HepG2 (cell line): ENCODE results near the gene JADE2. TPM values are rescaled to one million over a fixed set of nuclear protein-coding genes. Genes with fewer than 3 reads are reported as not detected.
A peak's percentile ranks its signal among the peaks of the same experiment; 100 is the strongest.

Experiments
- ARNTL ChIP-seq: sonication (generic); formaldehyde crosslinking; IDR thresholded peaks from 2 replicates; pipeline ENCODE4 v1.4.0; 2020; ENCODE audit warnings: mild to moderate bottlenecking, missing genetic modification reagents
- CHD4 ChIP-seq: fragments of 200-600 bp; sonication (generic); IDR thresholded peaks from 2 replicates; pipeline ENCODE4 v1.7.0; 2017; ENCODE audit warnings: mild to moderate bottlenecking, low read length, borderline replicate concordance
- CREM ChIP-seq, 2 experiments: sonication (generic) in 1 of 2; formaldehyde crosslinking in 1 of 2; IDR thresholded peaks; 2 replicates each; pipeline versions ENCODE4 v1.4.0 to v1.6.1; 2016 to 2020; ENCODE audit warnings: antibody characterized with exemption in 1 of 2, mild to moderate bottlenecking in 1 of 2, missing genetic modification reagents in 1 of 2
- DMAP1 ChIP-seq: IDR thresholded peaks from 2 replicates; pipeline ENCODE4 v1.6.1; 2016
- DR1 ChIP-seq: sonication (generic); formaldehyde crosslinking; IDR thresholded peaks from 2 replicates; pipeline ENCODE4 v1.8.0; 2021; ENCODE audit warnings: mild to moderate bottlenecking, missing genetic modification reagents, inconsistent platforms
- FOXC1 ChIP-seq: sonication (generic); formaldehyde crosslinking; IDR thresholded peaks from 2 replicates; pipeline ENCODE4 v1.8.0; 2022; ENCODE audit warnings: mild to moderate bottlenecking, missing genetic modification reagents, borderline replicate concordance
- MAFF ChIP-seq: IDR thresholded peaks from 2 replicates; pipeline ENCODE4 v1.6.1; 2011; ENCODE audit warnings: low read depth, low read length, improper control_type of control experiment
- NFKB2 ChIP-seq: sonication (generic); formaldehyde crosslinking; IDR thresholded peaks from 2 replicates; pipeline ENCODE4 v1.4.0; 2020; ENCODE audit warnings: missing genetic modification reagents, borderline replicate concordance
- ONECUT2 ChIP-seq: sonication (generic); formaldehyde crosslinking; IDR thresholded peaks from 2 replicates; pipeline ENCODE4 v1.4.0; 2020; ENCODE audit warnings: missing genetic modification reagents
- SIX4 ChIP-seq: sonication (generic); formaldehyde crosslinking; IDR thresholded peaks from 2 replicates; pipeline ENCODE4 v1.4.0; 2020; ENCODE audit warnings: missing genetic modification reagents
- TAF1 ChIP-seq: sonication (generic); formaldehyde crosslinking; IDR thresholded peaks from 2 replicates; pipeline ENCODE4 v1.4.0; 2020; ENCODE audit warnings: missing genetic modification reagents
- ZKSCAN5 ChIP-seq: sonication (generic); formaldehyde crosslinking; IDR thresholded peaks from 2 replicates; pipeline ENCODE4 v1.5.1; 2020; ENCODE audit warnings: mild to moderate bottlenecking, missing genetic modification reagents
- ZNF20 ChIP-seq: sonication (generic); formaldehyde crosslinking; IDR thresholded peaks from 2 replicates; pipeline ENCODE4 v1.4.0; 2020; ENCODE audit warnings: mild to moderate bottlenecking, moderate library complexity, missing genetic modification reagents
- ZNF292 ChIP-seq: sonication (generic); formaldehyde crosslinking; IDR thresholded peaks from 2 replicates; pipeline ENCODE4 v1.8.1; 2022; ENCODE audit warnings: mild to moderate bottlenecking, low read depth, missing genetic modification reagents, borderline replicate concordance
- ZNF432 ChIP-seq: sonication (generic); formaldehyde crosslinking; IDR thresholded peaks from 2 replicates; pipeline ENCODE4 v1.5.0; 2020; ENCODE audit warnings: missing genetic modification reagents, mild to moderate bottlenecking, borderline replicate concordance
- ZNF589 ChIP-seq: sonication (generic); formaldehyde crosslinking; conservative IDR thresholded peaks from 2 replicates; pipeline ENCODE4 v1.8.0; 2022; ENCODE audit warnings: mild to moderate bottlenecking, moderate library complexity, missing genetic modification reagents
- polyA plus RNA-seq, 8 experiments: library from polyadenylated mRNA; depleted of rRNA in 3 of 8; stranded (reverse) in 7 of 8; unstranded in 1 of 8; fragments of >200 nt; fragmentation: Illumina TruSeq in 4 of 8; extraction: Trizol in 4 of 8; gene quantifications; 2 replicates each; pipeline versions ENCODE4 v1.2.1 to v1.2.3, GENCODE V29; 2011 to 2016; ENCODE audit warnings: low read depth in 4 of 8, missing spikeins in 1 of 8, mixed read lengths in 1 of 8; ENCODE audit not compliant: insufficient read depth in 1 of 8
- total RNA-seq, 5 experiments: library from RNA; depleted of rRNA; stranded (reverse); fragments of >200 nt; fragmentation: Illumina TruSeq; extraction: Trizol; gene quantifications; 2 replicates each; pipeline ENCODE4 v1.2.3, GENCODE V29; 2016; ENCODE audit warnings: low read depth in 1 of 5
- TF ChIP-seq, protein P1 (sequence below): fragments of 450-650 bp; IDR thresholded peaks from 2 replicates; pipeline ENCODE4 v1.6.1; 2017; ENCODE audit warnings: mild to moderate bottlenecking
- TF ChIP-seq, protein P2 (sequence below): sonication (generic); formaldehyde crosslinking; IDR thresholded peaks from 2 replicates; pipeline ENCODE4 v1.5.1; 2020; ENCODE audit warnings: mild to moderate bottlenecking, missing genetic modification reagents
- TF ChIP-seq, protein P3 (sequence below): sonication (generic); formaldehyde crosslinking; IDR thresholded peaks from 2 replicates; pipeline ENCODE4 v1.4.0; 2020; ENCODE audit warnings: mild to moderate bottlenecking, missing genetic modification reagents, borderline replicate concordance

Gene JADE2
- total and polyA plus RNA-seq, 2 of the 13 experiments (the other 11 are each of a cell fraction or from before 2014, with no cell fraction given) = 7.5 to 15.1 TPM

DNA sequence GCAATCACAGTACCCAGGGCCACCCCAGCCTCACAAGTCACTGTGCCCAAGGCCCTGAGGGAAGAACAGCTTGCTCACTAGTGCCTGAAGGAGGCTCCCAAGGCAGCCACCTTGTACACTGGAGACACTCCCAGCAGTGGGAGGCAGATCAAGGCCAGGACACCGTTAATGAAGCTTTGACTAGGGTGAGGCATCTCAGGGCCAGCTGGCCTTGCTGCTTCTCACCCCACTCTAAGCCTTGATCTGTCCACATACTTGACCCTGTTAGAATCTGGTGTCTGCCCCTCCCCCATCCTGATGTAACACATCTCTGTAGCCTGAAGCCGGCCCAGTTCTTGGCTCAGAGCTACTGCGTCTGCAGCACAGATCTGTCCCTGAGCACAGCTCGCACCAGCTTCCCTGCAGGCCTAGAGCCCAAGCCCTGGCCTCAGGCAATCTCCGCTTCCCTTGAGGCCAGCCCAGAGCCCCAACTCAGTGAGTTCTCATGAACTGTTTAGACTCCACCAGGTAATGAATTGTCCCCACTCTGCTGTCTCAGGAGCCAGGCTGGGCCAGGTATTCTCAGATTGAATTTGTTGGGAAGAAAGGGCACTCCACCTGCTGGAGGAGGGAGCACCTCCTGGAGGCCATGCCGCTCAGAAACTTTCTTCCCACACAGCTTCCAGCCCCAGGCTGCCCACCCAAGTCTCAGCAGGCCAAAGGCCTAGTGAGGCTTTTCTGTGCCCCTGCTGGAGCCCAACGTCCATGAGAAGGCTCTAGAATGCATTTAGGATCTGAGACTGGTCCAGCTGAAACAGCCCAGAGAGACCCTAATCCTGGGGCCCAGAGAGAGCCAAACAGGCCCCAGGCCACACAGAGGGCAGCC is 13.4 kb upstream of the JADE2 start (continued):
- TF ChIP-seq ARNTL (CRISPR knock-in tag) (no peak), MAFF (no peak), DMAP1 (CRISPR knock-in tag) (0 out of 2 replicates have a peak, but pooled peaks have one; percentile 32), ZNF432 (CRISPR knock-in tag) (no peak), TAF1 (CRISPR knock-in tag) (no peak; the same call in 1 of the 2 replicates), ZNF589 (no peak), ONECUT2 (CRISPR knock-in tag) (no peak), CREM (IDR thresholded peaks at IDR 0.05) (no peak), CREM (CRISPR knock-in tag; IDR thresholded peaks at IDR 0.05) (no peak), SIX4 (CRISPR knock-in tag) (no peak), ZNF20 (CRISPR knock-in tag) (no peak), ZKSCAN5 (CRISPR knock-in tag) (no peak), FOXC1 (CRISPR knock-in tag) (no peak), CHD4 (no peak), NFKB2 (CRISPR knock-in tag) (no peak), ZNF292 (CRISPR knock-in tag) (peak; percentile 73; the same call in 1 of the 2 replicates), DR1 (no peak)
- TF ChIP-seq, protein P1, sequence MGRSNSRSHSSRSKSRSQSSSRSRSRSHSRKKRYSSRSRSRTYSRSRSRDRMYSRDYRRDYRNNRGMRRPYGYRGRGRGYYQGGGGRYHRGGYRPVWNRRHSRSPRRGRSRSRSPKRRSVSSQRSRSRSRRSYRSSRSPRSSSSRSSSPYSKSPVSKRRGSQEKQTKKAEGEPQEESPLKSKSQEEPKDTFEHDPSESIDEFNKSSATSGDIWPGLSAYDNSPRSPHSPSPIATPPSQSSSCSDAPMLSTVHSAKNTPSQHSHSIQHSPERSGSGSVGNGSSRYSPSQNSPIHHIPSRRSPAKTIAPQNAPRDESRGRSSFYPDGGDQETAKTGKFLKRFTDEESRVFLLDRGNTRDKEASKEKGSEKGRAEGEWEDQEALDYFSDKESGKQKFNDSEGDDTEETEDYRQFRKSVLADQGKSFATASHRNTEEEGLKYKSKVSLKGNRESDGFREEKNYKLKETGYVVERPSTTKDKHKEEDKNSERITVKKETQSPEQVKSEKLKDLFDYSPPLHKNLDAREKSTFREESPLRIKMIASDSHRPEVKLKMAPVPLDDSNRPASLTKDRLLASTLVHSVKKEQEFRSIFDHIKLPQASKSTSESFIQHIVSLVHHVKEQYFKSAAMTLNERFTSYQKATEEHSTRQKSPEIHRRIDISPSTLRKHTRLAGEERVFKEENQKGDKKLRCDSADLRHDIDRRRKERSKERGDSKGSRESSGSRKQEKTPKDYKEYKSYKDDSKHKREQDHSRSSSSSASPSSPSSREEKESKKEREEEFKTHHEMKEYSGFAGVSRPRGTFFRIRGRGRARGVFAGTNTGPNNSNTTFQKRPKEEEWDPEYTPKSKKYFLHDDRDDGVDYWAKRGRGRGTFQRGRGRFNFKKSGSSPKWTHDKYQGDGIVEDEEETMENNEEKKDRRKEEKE = no peak
- TF ChIP-seq, protein P2, sequence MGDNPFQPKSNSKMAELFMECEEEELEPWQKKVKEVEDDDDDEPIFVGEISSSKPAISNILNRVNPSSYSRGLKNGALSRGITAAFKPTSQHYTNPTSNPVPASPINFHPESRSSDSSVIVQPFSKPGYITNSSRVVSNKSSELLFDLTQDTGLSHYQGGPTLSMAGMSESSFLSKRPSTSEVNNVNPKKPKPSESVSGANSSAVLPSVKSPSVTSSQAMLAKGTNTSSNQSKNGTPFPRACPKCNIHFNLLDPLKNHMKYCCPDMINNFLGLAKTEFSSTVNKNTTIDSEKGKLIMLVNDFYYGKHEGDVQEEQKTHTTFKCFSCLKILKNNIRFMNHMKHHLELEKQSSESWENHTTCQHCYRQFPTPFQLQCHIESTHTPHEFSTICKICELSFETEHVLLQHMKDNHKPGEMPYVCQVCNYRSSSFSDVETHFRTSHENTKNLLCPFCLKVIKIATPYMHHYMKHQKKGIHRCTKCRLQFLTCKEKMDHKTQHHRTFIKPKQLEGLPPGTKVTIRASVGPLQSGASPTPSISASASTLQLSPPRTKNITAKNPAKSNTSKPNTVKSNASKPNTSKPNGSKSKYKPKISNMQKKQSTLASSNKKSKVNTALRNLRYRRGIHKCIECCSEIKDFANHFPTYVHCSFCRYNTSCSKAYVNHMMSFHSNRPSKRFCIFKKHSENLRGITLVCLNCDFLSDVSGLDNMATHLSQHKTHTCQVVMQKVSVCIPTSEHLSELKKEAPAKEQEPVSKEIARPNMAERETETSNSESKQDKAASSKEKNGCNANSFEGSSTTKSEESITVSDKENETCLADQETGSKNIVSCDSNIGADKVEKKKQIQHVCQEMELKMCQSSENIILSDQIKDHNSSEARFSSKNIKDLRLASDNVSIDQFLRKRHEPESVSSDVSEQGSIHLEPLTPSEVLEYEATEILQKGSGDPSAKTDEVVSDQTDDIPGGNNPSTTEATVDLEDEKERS (CRISPR knock-in tag) = peak; percentile 83; the same call in 1 of the 2 replicates
- TF ChIP-seq, protein P3, sequence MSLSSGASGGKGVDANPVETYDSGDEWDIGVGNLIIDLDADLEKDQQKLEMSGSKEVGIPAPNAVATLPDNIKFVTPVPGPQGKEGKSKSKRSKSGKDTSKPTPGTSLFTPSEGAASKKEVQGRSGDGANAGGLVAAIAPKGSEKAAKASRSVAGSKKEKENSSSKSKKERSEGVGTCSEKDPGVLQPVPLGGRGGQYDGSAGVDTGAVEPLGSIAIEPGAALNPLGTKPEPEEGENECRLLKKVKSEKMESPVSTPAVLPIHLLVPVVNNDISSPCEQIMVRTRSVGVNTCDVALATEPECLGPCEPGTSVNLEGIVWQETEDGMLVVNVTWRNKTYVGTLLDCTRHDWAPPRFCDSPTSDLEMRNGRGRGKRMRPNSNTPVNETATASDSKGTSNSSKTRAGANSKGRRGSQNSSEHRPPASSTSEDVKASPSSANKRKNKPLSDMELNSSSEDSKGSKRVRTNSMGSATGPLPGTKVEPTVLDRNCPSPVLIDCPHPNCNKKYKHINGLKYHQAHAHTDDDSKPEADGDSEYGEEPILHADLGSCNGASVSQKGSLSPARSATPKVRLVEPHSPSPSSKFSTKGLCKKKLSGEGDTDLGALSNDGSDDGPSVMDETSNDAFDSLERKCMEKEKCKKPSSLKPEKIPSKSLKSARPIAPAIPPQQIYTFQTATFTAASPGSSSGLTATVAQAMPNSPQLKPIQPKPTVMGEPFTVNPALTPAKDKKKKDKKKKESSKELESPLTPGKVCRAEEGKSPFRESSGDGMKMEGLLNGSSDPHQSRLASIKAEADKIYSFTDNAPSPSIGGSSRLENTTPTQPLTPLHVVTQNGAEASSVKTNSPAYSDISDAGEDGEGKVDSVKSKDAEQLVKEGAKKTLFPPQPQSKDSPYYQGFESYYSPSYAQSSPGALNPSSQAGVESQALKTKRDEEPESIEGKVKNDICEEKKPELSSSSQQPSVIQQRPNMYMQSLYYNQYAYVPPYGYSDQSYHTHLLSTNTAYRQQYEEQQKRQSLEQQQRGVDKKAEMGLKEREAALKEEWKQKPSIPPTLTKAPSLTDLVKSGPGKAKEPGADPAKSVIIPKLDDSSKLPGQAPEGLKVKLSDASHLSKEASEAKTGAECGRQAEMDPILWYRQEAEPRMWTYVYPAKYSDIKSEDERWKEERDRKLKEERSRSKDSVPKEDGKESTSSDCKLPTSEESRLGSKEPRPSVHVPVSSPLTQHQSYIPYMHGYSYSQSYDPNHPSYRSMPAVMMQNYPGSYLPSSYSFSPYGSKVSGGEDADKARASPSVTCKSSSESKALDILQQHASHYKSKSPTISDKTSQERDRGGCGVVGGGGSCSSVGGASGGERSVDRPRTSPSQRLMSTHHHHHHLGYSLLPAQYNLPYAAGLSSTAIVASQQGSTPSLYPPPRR (CRISPR knock-in tag) = no peak
